Fibroblast of skin of left quadriceps (primary cell): ENCODE data around the gene PDGFRA.

Experiments used
- DNase-seq, 2 experiments: peaks; one replicate each; pipeline ENCODE4 v3.0.0-alpha.2; 2013; ENCODE audit warnings: low read depth in 2 of 2

The PDGFRA gene

DNA sequence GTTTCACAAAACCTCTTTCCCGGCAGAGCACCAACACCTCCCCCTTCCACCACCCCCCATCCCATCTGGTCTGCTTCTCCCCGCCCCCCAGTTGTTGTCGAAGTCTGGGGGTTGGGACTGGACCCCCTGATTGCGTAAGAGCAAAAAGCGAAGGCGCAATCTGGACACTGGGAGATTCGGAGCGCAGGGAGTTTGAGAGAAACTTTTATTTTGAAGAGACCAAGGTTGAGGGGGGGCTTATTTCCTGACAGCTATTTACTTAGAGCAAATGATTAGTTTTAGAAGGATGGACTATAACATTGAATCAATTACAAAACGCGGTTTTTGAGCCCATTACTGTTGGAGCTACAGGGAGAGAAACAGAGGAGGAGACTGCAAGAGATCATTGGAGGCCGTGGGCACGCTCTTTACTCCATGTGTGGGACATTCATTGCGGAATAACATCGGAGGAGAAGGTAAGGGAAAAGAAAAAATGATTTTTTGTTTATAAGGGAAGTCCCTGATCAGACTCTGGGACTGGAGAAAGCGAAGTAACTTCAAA, at the start of gene PDGFRA:
Gene PDGFRA, plus strand, starts transcription at position 333 of the 541 bp plus-strand sequence. CDS start 29,476 bp downstream, outside the sequence.
- DNase-seq, result peak; percentile 99

DNA sequence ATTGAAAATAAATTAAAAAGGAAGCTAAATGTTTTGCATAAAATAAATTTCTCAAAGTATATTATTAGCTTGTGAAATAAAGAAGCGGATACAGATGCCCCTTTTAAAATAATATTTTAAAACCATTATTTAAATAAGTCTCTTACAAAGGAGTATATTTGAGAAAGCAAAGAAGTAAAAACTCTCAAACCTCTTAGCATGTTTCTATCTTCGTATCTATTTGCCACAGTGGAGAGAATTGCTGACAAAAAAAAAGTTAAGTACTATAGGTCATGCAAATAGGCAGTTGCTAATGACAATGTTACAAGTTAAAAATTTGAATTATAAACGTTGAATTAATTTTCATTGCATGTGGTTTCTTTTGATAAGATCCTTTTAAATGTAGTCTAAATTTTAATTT, 44.5 kb upstream of the PDGFRA start:
- no peak for DNase-seq

DNA sequence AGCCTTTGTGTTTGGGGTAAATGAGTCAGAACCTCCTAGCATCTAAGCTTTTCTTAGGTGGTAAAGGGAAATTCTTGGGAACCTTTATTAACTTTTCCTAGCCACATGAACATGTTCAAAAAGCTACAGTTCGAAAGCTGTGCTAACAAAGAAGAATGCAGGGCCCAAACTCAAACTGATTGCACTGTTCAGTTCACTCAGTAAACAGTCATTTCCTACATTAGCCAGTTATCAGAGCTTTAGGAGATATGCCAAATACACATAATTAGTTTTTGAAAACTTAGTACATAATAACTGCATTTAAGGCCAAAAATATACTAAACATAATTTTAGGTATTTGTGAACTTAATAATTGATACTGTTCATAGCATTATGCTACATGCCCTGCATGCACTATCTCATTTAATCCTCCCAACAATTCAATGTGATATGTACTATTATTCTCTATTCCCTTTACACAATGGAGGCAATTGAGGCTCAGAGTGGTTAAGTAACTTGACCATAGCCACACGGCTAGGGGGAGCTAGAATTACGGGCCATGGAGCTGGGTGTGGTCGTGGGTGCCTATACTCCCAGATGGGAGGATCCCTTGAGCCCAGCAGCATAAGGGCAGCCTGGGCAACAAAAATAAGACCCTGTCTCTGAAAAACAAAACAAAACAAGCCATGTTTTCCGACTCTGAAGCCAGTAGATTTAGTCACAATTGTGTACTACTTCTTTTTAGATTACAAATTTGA, 43.9 kb upstream of the PDGFRA start:
- DNase-seq, result no peak

DNA sequence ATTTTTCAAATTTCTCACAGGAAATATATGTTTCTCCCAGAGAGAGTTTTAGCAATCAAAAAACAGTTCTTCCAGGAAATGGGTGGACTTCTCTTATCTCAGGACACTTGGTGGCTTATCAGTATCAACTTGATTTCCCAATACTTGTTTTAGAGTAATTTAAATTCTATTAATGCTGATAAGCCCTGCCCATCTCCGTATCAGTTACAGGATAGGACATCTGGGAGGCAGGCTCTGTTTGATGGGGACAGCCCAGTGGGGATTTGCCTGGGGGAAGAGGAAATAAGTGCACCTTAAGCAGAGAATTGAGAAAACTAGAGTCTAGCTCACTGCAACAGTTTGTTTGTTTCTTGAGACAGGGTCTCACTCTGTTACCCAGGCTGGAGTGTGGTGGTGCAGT, 43.2 kb upstream of the PDGFRA start:
- DNase-seq, result no peak

DNA sequence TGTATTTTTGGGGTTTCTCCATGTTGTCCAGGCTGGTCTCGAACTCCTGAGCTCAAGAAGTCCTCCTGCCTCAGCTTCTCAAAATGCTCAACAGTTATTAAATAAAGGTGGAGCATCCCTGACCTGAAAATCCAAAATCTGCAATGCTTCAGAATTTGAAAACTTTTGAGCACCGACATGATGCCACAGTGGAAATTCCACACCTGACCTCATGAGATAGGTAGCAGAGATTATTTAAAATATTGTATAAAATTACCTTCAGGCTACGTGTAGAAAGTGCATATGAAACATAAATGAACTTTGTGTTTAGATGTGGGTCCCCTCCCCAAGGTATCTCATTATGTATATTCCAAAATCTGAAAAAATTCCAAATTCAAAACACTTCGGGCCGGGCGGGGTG, 42.7 kb upstream of the PDGFRA start:
- no peak for DNase-seq

DNA sequence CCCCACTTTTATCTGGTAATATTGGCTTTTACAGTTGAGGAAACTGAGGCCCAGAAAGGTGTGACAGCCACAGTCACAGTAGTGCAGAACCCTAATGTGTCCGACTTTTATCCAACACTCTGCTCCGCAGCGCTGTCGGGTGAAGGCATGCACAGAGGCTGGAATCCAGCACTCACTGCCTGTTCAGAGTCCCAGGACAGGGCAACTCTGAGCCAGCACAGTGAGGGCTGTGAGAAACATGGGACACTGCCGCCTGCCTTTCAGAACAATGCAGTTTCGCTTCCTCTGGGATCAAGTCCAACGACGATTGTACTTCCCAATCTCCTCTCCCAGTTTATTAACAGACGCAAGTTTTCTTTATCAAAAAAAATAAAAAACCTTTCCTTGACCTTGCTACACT, 41.9 kb upstream of the PDGFRA start:
- no peak for DNase-seq

DNA sequence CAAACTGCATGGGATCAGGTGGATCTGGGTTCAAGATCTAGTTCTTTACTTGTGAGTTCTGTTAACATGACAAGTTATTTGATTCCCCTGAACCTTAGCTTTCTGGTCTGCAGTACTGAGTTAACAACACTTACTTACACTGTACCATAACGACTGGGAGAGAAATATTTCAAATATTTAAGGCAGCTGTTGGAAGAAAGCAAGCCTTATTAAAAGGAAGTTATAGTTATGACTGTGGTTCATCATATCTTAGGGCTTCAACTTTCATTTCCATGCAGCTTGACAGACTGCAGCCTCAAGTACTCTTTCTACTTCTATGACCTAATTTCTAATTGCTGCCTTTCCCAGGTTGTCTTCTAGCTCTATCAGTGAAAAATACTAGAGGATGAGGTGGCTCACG, 40.0 kb upstream of the PDGFRA start:
- no peak for DNase-seq

DNA sequence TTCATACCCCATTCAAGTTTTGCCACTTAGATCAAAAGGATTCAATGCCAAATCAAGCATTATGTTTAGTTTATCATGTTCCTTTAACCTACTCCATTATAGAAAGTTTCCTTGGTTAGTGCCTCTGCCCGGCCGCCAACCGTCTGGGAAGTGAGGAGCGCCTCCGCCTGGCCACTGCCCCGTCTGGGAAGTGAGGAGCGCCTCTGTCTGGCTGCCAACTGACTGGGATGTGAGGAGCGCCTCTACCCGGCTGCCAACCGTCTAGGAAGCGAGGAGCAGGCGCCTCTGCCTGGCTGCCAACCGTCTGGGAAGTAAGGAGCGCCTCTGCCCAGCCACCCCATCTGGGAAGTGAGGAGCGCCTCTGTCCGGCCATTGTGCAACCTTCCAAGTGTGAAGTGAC, 36.3 kb upstream of the PDGFRA start:
- no peak for DNase-seq

DNA sequence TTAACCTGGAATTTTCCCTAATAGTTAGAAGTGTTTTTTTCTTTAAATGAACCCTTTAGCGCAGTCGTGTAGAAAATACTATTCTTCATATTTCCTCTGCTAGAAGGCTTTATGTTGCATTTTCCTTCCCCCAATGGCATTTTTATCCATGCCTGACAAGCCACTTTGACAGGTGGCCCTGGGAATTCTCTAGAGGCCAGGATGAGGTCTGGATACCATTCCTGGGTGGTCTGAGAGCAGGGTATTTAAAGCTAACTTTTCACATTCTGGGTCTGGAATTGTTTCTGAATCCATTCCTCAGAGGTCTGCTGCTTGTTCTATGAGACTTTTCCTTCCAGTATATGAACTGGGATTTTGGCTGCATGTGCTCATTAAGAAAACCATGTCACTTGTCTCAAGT, 31.2 kb upstream of the PDGFRA start:
- no peak for DNase-seq

DNA sequence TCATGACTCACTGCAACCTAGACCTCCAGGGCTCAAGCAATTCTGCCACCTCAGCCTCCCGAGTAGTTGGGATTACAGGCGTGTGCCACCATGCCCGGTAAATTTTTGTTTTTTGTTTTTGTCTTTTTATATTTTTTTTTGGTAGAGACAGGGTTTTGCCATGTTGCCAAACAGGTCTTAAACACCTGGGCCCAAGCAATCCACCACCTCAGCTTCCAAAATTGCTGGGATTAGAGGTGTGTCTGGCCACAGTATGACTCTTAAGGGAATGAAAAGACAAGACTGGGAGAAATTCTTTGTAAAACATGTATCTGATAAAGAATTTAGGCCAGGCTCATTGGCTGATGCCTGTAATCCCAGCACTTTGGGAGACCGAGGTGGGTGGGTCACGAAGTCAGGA, 29.2 kb upstream of the PDGFRA start:
- DNase-seq, result no peak

DNA sequence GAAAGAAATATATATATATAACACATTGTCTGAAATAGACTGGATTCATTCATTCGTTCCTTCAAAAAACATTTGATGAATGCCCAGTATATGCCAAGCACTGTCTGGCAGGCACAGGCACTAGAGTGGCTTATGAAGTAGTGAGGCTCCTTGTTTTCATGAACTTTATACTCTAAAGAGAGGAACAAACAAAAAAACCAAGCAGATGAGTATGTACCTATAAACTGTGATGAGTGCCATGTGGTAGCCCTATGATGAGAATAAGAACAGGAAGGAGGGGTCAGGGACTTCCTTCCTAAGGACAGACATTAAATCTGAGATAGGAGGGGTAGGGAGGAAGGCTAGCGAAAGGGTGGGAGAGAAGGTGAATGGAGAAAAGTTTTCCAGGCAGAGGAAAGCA, 19.5 kb upstream of the PDGFRA start:
- DNase-seq, result no peak

DNA sequence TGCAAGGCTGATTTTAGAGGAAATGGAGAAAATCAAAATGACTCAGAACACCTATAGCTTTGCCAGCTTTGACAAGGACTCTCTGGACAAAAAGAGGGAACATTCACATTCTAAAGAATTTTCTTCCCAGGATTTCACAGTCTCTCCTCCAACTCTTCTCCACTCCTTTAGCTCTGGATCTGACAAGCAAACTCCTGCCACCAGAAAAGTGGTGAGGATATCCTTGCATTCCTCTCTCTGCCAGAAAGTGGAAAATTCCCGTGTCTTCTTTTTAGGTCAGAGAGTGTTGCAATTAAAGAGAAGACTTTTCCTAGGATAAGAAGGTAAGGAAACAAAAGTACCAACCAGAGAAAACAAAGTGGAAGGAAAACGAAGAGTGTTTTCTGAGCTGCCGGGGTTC, 16.1 kb upstream of the PDGFRA start:
- DNase-seq, result no peak

DNA sequence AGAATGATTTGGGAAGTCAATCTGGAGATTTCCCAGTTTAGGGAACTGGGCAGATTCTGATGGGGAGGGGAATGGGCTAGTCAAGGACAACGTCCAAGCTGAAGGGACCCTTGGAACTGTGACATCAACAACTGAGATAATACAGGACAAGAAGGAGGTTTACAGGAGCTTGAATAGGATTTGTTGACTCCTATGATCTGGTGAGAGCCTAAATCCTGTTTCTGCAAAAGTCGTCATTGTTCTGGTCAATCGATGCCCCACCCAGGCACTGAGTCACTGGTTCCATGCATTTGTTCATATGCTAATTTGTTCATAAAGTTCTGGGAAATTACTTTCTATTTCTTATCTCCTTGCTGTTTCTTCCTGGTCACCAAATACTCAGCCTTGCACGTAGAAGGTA, 15.3 kb upstream of the PDGFRA start:
- DNase-seq, result no peak

DNA sequence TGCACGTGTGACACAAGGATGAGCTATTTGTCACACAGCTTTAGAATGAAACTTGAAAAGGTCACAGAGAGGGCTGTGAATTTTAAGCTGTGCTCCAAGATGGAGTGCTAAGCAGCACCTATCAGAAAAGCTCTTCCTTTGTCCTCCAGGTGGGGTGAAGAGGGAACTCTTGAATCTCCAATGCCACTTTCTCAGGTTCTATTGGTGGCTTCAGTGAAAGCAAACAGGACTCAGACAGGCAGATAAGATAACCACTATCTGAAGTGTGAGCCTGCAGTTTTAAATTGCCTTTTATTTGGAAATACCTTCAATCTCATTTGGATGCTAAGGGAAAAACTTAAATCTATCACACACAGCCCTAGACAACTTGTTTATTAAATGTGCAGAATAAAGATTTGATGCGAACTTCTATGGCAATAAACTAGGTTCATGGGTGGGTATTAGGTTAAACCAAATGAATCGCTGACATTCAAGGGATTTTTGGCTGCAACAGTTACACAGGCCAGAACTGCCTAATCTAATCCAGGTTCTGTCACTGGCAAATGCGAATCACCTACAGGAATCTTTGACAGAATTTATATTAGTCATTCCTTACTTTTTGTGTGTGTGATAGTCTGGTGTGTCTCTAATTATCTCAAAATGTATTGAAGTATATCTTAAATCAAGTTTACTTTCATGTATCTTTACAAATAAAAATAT, 13.6 kb upstream of the PDGFRA start:
- DNase-seq, result no peak

DNA sequence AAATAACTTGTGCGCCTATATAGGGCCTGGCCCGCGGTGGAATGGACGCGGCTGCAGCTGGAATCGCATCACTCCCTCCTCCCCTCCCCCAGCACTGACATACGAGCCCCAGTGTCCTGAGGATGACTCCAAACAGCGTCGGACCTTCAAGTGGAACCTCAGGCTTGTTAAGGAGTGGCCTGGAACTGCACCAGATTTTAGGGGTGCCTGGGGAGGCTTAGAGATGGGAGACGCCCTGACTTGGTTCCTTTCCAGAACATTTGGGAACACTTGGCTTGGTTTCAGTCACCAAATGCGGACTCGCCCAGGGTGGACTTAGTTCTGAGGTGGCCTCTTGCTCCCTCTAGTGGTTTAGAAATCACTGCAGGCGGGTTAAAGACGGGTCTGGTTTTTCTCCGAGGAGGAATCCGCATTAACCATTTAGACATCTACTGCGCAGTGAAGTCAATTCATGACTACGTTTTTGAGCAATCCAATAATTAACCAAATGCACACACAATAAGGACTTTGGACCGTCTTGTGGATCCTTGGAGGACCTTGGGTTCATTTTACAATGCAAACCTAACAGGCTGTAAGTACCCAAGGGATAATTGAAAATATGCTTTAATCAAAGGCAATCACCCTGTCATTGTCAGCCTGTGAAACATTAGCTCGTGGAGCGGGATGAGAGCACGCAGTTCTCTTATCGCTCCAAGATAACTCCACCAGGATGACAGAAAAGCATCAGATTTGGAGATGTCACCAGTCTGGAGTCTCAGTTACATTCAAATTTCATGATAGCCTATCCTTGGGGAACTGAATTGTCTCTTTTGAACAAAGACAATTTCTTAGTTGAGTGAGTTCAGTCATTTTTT, 11.2 kb upstream of the PDGFRA start:
- peak; percentile 76 to 80 for DNase-seq

DNA sequence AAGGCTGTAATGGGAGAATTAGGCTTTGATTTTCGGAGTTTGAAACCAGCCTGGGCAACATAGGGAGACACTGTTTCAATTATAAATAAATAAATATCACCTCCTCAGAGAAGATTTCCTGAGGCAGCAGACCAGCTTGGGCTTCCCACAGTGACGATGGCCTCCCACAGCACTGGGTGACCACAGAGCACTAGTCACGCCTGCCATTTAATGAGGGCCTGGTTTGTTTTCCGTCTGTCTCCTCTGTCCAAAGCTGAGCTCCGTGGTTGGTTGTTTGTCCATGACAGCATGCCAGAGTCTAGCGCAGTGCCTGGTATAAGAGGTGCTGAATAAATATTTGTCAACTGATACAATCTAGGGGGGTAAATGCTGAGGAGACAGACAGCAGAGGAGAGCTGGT, 10.4 kb upstream of the PDGFRA start:
- no peak for DNase-seq

DNA sequence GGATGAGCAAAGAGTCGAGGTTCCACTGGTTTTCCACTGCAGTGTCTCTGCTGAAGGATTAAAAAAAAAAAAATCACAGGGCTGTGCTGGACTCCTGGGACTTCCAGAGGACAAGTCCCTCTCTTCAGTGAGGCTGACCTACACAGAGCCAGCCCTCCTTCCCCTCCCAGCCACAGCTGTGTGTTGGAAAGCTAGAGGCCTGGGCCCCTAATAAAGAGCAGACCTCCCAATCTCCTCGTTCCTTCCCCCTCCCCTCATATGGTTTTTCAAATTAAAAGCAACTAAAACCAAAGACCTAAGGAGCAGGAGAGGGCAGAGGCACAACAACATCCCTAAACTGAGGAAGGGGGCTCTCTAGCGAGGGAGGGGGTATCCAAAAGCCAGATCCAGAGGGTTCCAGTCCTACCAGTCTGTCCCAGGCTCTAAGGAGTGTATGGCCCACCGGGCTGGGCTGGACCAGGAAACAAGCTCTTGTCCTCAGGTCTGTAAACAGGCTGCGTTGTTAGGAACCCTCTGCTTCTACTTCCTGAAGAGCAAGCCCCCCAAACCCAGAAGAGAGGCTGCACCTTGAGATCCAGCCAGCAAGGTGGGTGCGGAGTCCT, 4.0 kb upstream of the PDGFRA start:
- no peak for DNase-seq

DNA sequence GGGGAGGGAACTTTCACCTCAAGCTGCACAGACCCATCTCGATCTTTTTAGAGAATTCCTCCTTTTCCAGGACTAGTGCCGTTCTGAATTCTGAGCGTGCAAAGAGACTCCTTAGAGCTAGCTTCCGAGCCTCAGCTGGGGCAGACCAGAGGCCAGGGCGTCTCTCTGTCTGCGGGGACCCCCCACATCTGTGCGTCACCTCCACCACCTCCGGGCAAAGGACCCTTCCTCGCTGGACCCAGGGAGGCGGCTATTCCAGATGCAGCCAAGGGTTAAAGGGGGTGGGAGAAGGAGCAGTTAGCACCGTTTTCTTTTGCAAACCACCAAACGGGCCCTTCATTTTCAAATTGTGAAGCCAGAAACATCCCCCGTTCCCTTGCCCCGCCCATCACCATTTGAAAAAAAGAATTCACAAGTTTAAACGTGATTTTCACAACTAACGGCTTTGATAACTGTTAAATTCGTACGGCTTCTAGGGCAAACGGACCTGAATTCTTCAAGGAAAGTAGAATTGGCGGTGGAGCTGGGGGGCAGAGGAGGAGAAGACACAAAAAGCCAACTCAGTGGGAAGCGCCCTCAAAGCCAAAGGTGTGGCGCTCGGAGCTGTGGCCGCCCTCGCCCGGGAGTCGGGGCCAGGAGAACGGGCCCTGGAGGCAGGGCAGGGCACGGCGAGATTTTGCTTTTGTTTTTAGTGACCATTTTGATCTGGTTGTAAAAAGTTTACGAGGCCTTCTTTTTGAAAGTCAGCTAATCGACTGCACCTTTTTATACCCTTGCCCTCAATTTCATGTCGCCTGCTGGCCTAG, 3.3 kb upstream of the PDGFRA start:
- no peak for DNase-seq

DNA sequence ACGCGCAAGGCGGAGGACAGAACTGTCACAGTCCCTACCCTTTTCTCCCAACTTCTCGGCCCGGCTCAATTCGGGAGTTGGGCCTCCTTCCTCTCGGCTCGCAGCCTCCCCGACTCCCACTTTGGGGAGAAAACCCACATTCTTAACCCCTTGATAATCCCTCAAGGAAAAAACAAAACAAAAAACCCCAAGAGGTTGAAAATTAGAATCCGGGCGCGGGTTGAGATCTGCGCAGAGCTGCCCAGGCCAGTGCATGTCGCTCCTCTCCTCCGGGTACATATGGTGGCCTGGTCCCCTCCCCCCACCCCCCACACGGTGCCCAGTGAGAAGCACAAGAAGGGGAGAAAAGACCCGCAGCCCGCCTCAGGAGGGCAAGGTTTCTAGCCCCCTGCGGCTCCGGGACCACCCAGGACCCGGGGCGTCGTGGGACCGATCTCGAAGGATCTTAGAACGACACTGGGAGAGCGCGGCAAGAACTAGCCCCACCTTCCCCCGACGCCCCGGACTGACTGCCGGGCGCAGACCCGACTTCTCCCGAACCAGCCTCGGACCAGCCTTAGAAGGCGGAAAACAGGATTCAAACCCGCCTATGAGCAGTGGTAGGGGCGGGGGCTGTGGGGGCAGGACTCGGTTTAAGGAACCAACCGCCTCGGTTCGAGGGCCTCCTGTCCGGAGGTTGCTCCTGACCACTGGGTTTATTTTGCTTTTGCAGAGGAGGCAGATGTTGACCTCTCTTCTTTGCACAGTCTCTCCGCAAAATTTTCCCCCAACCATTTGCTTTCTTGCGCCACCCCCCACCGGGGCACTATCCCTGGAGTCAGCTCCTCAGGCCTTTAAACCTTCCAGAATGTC, 2.5 kb upstream of the PDGFRA start:
- peak in 1 of 2 experiments; percentile 43 for DNase-seq
